ENCODE results near the gene ZBTB46. TPM values are rescaled to one million over a fixed set of nuclear protein-coding genes. Genes with fewer than 3 reads are reported as not detected.

The ZBTB46 gene
- total RNA-seq, 2 experiments from 2014 or later: 0.67 to 1.3 TPM

GRCh38 chr20:63837479-63837878, 6.4 kb upstream of the ZBTB46 start:
- no peak for TF ChIP-seq EZH2phosphoT487 (IDR thresholded peaks at IDR 0.05; ENCODE audit: borderline replicate concordance, low read depth, low read length)
- TF ChIP-seq, protein P1, sequence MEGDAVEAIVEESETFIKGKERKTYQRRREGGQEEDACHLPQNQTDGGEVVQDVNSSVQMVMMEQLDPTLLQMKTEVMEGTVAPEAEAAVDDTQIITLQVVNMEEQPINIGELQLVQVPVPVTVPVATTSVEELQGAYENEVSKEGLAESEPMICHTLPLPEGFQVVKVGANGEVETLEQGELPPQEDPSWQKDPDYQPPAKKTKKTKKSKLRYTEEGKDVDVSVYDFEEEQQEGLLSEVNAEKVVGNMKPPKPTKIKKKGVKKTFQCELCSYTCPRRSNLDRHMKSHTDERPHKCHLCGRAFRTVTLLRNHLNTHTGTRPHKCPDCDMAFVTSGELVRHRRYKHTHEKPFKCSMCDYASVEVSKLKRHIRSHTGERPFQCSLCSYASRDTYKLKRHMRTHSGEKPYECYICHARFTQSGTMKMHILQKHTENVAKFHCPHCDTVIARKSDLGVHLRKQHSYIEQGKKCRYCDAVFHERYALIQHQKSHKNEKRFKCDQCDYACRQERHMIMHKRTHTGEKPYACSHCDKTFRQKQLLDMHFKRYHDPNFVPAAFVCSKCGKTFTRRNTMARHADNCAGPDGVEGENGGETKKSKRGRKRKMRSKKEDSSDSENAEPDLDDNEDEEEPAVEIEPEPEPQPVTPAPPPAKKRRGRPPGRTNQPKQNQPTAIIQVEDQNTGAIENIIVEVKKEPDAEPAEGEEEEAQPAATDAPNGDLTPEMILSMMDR (conservative IDR thresholded peaks at IDR 0.05; ENCODE audit: low read length): no peak
- POLR2A ChIA-PET: no interaction called here
- Histone ChIP-seq H3K4me2 (ENCODE audit: low read length) (no peak overlapping the region), H3K79me2 (ENCODE audit: insufficient read depth, low read depth, low read length) (no peaks in the 10 kb centered on the region), H2AFZ (ENCODE audit: low read length) (no peak overlapping the region), H3K4me1 (ENCODE audit: insufficient read depth, low read length, poor library complexity, severe bottlenecking) (no peaks in the 10 kb centered on the region), H3K4me3 (ENCODE audit: low read depth, low read length, poor library complexity, severe bottlenecking) (no peak overlapping the region), H3K9me3 (ENCODE audit: low read length) (no peaks in the 10 kb centered on the region), H3K27ac (ENCODE audit: low read depth, low read length, poor library complexity, severe bottlenecking) (no peak overlapping the region), H3K9me2 (ENCODE audit: insufficient read depth, low read length) (no peaks in the 10 kb centered on the region), H3K36me3 (ENCODE audit: insufficient read depth, low read length) (no peaks in the 10 kb centered on the region), H4K20me1 (ENCODE audit: insufficient read depth, low read length) (no peaks in the 10 kb centered on the region)
- intact Hi-C loops (cut with micrococcal nuclease; ENCODE audit: unreplicated experiment): no loop called here
- BruUV-seq (replicated peaks): no TSS peak
- CTCF ChIA-PET (ENCODE audit: unreplicated experiment): no interaction called here
- no peak for DNase-seq (ENCODE audit: low spot score)

DNA sequence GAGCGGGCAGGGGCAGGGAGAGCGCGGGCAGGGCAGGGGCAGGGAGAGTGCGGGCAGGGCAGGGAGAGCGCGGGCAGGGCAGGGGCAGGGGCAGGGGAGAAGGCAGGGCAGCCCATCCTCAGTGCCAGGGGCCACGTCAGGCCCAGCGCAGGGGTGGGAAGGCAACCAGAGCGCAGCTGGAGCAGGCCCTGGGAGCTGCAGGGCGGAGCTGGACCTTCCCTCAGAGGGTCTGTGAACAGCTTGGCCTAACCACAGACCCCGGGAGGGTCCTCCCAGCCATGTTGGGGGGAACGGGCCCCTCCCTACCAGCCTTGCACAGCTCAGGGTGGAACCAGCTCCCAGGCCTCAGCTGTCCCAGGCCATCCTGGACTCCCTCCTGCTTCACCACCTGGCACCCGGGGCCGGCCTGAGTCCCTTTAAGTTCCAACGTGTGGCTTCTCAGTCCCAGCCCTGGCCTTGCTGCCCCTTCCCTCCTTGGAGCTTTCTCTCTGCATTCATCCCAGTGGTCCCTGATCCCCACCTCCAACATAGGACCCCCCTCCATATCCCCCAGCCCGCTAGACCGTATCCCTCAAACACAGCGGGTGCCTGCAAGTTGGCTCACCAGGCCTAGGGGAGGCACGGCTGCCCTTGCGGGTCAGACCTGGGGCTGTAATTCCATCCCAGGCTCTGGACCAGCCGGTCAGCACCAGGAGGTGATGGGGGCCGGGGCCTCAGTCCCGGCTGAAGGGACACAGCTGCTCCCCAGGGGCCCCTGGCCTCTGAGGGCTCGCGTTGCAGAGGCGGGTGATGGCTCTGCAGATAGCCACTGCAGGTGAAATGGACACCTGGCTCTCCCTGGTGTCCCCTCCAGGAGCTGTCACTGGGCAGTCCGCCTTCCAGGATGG, 5.6 kb upstream of the ZBTB46 start:
- TF ChIP-seq, protein P1 (conservative IDR thresholded peaks at IDR 0.05; ENCODE audit: low read length): no peak
- TF ChIP-seq EZH2phosphoT487 (IDR thresholded peaks at IDR 0.05; ENCODE audit: borderline replicate concordance, low read depth, low read length): no peak
- no peak overlapping the region for H3K27ac ChIP-seq (ENCODE audit: low read depth, low read length, poor library complexity, severe bottlenecking)
- H2AFZ ChIP-seq (ENCODE audit: low read length): no peak overlapping the region
- no peak for DNase-seq (ENCODE audit: low spot score)
- POLR2A ChIA-PET: no interaction called here
- no peaks in the 10 kb centered on the region for H3K9me3 ChIP-seq (ENCODE audit: low read length)
- H3K9me2 ChIP-seq (ENCODE audit: insufficient read depth, low read length): no peaks in the 10 kb centered on the region
- H4K20me1 ChIP-seq (ENCODE audit: insufficient read depth, low read length): no peaks in the 10 kb centered on the region
- intact Hi-C loops (cut with micrococcal nuclease; ENCODE audit: unreplicated experiment): no loop called here
- no peaks in the 10 kb centered on the region for H3K4me1 ChIP-seq (ENCODE audit: insufficient read depth, low read length, poor library complexity, severe bottlenecking)
- H3K79me2 ChIP-seq (ENCODE audit: insufficient read depth, low read depth, low read length): no peaks in the 10 kb centered on the region
- CTCF ChIA-PET (ENCODE audit: unreplicated experiment): no interaction called here
- no TSS peak for BruUV-seq (replicated peaks)
- H3K4me2 ChIP-seq (ENCODE audit: low read length): no peak overlapping the region
- H3K4me3 ChIP-seq (ENCODE audit: low read depth, low read length, poor library complexity, severe bottlenecking): no peak overlapping the region
- no peaks in the 10 kb centered on the region for H3K36me3 ChIP-seq (ENCODE audit: insufficient read depth, low read length)

Measured in OCI-LY7 (cell line).